Natural killer cell (primary cell): ENCODE results near the gene NCK2. TPM values are rescaled to one million over a fixed set of nuclear protein-coding genes. Genes with fewer than 3 reads are reported as not detected.

ENCODE experiments used
- ATAC-seq, 3 donors: fragments of 150-1000 bp in 2 of 3; fragments of 200-7000 bp in 1 of 3; cut with Tn5 transposase; 1 replicate in 1 of 3; 2 replicates in 2 of 3; pipeline ENCODE4 v1.10.0; 2021; ENCODE audit warnings: mild to moderate bottlenecking in 2 of 3, moderate library complexity in 2 of 3
- DNase-seq, 2 donors: peaks; one replicate each; pipeline versions ENCODE4 v3.0.0 to v3.0.0-alpha.2; 2013 to 2021; ENCODE audit warnings: mixed read lengths in 1 of 2
- H3K27ac ChIP-seq: one replicate; pipeline ENCODE4 v1.5.1; 2013; ENCODE audit warnings: mild to moderate bottlenecking, low read length
- H3K27me3 ChIP-seq: one replicate; pipeline ENCODE4 v1.6.1; 2013; ENCODE audit warnings: low read length; ENCODE audit not compliant: control insufficient read depth, insufficient read depth
- H3K36me3 ChIP-seq: one replicate; pipeline ENCODE4 v1.6.1; 2013; ENCODE audit warnings: low read length; ENCODE audit not compliant: control insufficient read depth, insufficient read depth
- H3K4me1 ChIP-seq: one replicate; pipeline ENCODE4 v1.6.1; 2013; ENCODE audit warnings: low read length; ENCODE audit not compliant: control insufficient read depth, insufficient read depth
- H3K4me3 ChIP-seq: one replicate; pipeline ENCODE4 v1.5.1; 2013; ENCODE audit warnings: low read length
- H3K9me3 ChIP-seq: one replicate; pipeline ENCODE4 v1.6.1; 2013; ENCODE audit warnings: low read length; ENCODE audit not compliant: control insufficient read depth, insufficient read depth
- H3K27ac Mint-ChIP-seq, 2 donors: one replicate each; pipeline ENCODE4 v1.8.0; 2022; ENCODE audit warnings: mild to moderate bottlenecking in 2 of 2, mixed read lengths in 2 of 2, moderate library complexity in 1 of 2
- H3K27me3 Mint-ChIP-seq, 2 donors: one replicate each; pipeline ENCODE4 v1.8.0; 2022; ENCODE audit warnings: low read depth in 2 of 2, mixed read lengths in 2 of 2
- H3K36me3 Mint-ChIP-seq: one replicate; pipeline ENCODE4 v1.8.0; 2022; ENCODE audit warnings: mixed read lengths
- H3K4me1 Mint-ChIP-seq, 2 donors: one replicate each; pipeline ENCODE4 v1.8.0; 2022; ENCODE audit warnings: mixed read lengths in 2 of 2
- H3K4me3 Mint-ChIP-seq: one replicate; pipeline ENCODE4 v1.8.0; 2022; ENCODE audit warnings: mild to moderate bottlenecking, moderate library complexity, mixed read lengths
- H3K9me3 Mint-ChIP-seq, 2 donors: one replicate each; pipeline ENCODE4 v1.8.0; 2022; ENCODE audit warnings: mixed read lengths in 2 of 2
- WGBS: methylation state at CpG from one replicate; pipeline ENCODE4 v1.1.7; 2013; ENCODE audit warnings: missing lambda C conversion rate; ENCODE audit not compliant: insufficient coverage; 5-methylcytosine and 5-hydroxymethylcytosine counted together
- intact Hi-C: fragments of 100-400 bp; cut with micrococcal nuclease; formaldehyde crosslinking; loops from one replicate; pipeline ENCODE4 v1.14.2; 2022
- total RNA-seq, 4 donors: library from RNA; stranded (reverse); fragments of 120-200 nt in 1 of 4; gene quantifications; one replicate each; pipeline versions ENCODE4 v1.2.3 to v1.2.4, GENCODE V29; 2013 to 2022
- TF ChIP-seq, protein P1 (sequence below): fragments of 200-600 bp; IDR thresholded peaks from one replicate; pipeline ENCODE4 v1.8.0; 2022; ENCODE audit warnings: antibody characterized with exemption

The NCK2 gene
- total RNA-seq, 3 donors from 2014 or later (not counting 1 experiment from before 2014, with no cell fraction given): 34.1 to 50.8 (median 43.0) TPM

DNA sequence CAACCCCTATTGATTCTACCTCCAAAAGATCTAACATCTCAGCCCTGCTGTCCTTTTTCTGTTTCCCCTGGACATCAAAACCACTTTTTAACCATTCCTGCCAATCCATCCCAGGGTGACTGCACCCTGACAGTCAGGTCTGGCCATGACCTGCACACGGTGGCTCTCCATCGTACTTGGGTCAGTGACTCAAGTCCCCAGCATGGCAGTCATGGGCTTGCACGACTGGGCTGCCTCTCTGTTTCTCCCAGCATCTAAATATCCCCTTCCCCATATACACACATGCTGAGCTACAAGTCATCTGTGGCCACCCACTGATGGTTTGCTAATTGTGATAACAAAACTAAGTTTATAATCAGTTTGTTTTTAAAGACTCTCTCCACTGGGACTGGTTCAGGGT, 6.6 kb downstream of the NCK2 start:
- H3K4me1 Mint-ChIP-seq: peaks cover 90 to 92% of the 10 kb centered on the region in 2 donors
- H3K27me3 Mint-ChIP-seq: no peaks in the 10 kb centered on the region
- H3K27ac ChIP-seq: no peak overlapping the region
- H3K4me1 ChIP-seq: peaks cover 70% of the 10 kb centered on the region
- H3K4me3 Mint-ChIP-seq: peak overlapping the region; percentile 0
- intact Hi-C loops: no loop called here
- no peak for ATAC-seq
- no peak for DNase-seq
- H3K9me3 Mint-ChIP-seq: no peaks in the 10 kb centered on the region
- no peaks in the 10 kb centered on the region for H3K36me3 Mint-ChIP-seq
- no peaks in the 10 kb centered on the region for H3K27me3 ChIP-seq
- TF ChIP-seq, protein P1, sequence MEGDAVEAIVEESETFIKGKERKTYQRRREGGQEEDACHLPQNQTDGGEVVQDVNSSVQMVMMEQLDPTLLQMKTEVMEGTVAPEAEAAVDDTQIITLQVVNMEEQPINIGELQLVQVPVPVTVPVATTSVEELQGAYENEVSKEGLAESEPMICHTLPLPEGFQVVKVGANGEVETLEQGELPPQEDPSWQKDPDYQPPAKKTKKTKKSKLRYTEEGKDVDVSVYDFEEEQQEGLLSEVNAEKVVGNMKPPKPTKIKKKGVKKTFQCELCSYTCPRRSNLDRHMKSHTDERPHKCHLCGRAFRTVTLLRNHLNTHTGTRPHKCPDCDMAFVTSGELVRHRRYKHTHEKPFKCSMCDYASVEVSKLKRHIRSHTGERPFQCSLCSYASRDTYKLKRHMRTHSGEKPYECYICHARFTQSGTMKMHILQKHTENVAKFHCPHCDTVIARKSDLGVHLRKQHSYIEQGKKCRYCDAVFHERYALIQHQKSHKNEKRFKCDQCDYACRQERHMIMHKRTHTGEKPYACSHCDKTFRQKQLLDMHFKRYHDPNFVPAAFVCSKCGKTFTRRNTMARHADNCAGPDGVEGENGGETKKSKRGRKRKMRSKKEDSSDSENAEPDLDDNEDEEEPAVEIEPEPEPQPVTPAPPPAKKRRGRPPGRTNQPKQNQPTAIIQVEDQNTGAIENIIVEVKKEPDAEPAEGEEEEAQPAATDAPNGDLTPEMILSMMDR: no peak
- H3K36me3 ChIP-seq: peaks cover 7% of the 10 kb centered on the region
- no peak overlapping the region for H3K4me3 ChIP-seq
- no peaks in the 10 kb centered on the region for H3K9me3 ChIP-seq
- H3K27ac Mint-ChIP-seq: peak overlapping the region; percentile 1 to 27
- WGBS: 98% methylated on average over 3 of the region's 3 CpGs

DNA sequence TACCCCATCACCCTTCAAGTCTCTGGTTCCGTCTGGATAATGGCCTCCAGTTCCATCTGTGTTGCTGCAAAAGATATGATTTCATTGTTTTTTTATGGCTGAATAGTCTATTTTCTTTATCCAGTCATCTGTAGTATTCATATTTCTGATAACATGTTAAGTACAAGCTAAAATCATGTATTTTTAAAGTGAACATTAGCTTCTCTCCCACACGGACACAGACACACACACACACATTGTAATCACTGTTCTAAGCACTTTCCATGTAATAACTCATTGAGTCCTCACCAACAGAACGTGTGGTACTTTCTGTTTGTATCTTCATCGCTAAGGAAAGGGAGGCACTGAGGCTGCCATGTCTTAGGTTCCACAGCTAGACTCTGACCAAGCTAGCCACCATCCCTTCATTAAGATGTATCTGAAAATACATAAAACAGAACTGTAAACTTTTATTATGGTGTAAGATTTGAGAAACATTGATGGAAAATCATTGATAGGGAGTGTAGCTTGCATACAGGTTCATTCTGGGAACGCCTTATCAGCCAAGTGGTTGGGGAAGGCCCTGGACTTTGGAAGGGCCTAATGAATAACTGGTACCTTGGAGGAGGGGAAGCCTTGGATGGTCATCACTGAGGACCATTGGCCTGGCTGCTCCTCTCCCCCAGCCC, 8.1 kb downstream of the NCK2 start:
- H3K36me3 ChIP-seq: peaks cover 7% of the 10 kb centered on the region
- Mint-ChIP-seq H3K4me1 (peaks cover 91 to 92% of the 10 kb centered on the region in 2 donors), H3K9me3 (no peaks in the 10 kb centered on the region), H3K27me3 (no peaks in the 10 kb centered on the region), H3K4me3 (no peak overlapping the region), H3K27ac (peak overlapping the region; percentile 54 to 77), H3K36me3 (no peaks in the 10 kb centered on the region)
- ATAC-seq (no peak), DNase-seq (no peak)
- peaks cover 67% of the 10 kb centered on the region for H3K4me1 ChIP-seq
- 82% methylated on average over 5 of the region's 5 CpGs for WGBS
- H3K27ac ChIP-seq: peak overlapping the region; percentile 53
- H3K9me3 ChIP-seq: no peaks in the 10 kb centered on the region
- TF ChIP-seq, protein P1: no peak
- no peaks in the 10 kb centered on the region for H3K27me3 ChIP-seq
- H3K4me3 ChIP-seq: no peak overlapping the region
- intact Hi-C loops: no loop called here

DNA sequence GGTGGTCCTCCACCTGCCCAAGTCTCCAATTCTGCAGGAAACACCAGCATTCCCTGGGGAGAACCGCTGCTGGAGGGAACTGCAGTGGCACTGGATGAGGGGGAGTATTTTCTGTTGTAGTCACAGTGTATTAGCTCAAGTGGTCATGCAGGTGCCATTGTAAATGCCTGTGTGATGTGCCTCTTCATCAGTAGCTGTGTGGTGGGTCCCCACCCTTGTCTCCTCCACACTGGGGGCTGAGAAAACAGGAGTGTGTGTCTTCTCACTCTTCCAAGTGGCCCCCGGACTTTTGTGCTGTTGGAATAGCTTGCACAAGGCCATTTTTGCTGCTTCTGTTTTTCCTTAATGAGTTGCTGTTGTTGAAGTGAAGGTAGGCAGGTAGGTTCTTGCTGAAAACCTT, 8.7 kb downstream of the NCK2 start:
- ATAC-seq (no peak), DNase-seq (no peak)
- Histone ChIP-seq H3K4me1 (peaks cover 63% of the 10 kb centered on the region), H3K4me3 (no peak overlapping the region), H3K27me3 (no peaks in the 10 kb centered on the region), H3K36me3 (peaks cover 7% of the 10 kb centered on the region), H3K9me3 (no peaks in the 10 kb centered on the region), H3K27ac (peak overlapping the region; percentile 53)
- H3K4me1 Mint-ChIP-seq: peaks cover 90 to 91% of the 10 kb centered on the region in 2 donors
- H3K27me3 Mint-ChIP-seq: no peaks in the 10 kb centered on the region
- TF ChIP-seq, protein P1: no peak
- intact Hi-C loops: no loop called here
- 83% methylated on average over 2 of the region's 2 CpGs for WGBS
- peak overlapping the region; percentile 54 to 77 for H3K27ac Mint-ChIP-seq
- no peaks in the 10 kb centered on the region for H3K36me3 Mint-ChIP-seq
- H3K9me3 Mint-ChIP-seq: no peaks in the 10 kb centered on the region
- H3K4me3 Mint-ChIP-seq: no peak overlapping the region

DNA sequence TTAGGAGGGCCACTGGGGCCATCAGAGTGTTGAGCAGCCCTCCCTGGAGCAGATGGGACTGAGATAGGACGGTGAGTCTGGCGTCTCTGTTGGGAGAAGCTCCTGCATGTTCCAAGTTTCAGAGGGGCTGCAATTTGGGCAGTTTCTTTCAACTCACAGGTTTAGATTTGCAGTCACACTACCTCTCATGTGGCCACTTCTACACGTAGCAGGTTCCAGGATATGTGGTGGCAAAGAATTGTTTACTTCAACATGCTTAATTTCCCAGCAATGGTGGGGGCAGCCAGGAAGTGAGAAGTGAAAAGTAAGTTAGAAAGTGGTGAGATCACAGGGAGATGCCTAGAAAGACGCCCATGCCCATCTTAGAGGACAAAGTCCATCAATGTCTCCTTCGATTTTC, 9.3 kb downstream of the NCK2 start:
- intact Hi-C loops: no loop called here
- TF ChIP-seq, protein P1: no peak
- no peaks in the 10 kb centered on the region for H3K36me3 Mint-ChIP-seq
- Histone ChIP-seq H3K4me1 (peaks cover 60% of the 10 kb centered on the region), H3K4me3 (no peak overlapping the region), H3K27ac (peak overlapping the region; percentile 53), H3K36me3 (peaks cover 6% of the 10 kb centered on the region), H3K9me3 (no peaks in the 10 kb centered on the region), H3K27me3 (no peaks in the 10 kb centered on the region)
- H3K9me3 Mint-ChIP-seq: no peaks in the 10 kb centered on the region
- DNase-seq (peak in 1 of 2 donors; percentile 82), ATAC-seq (peak; percentile 50 to 66 (median 65))
- H3K4me3 Mint-ChIP-seq: peak overlapping the region; percentile 42
- peaks cover 90% of the 10 kb centered on the region in 2 donors for H3K4me1 Mint-ChIP-seq
- 65% methylated on average over 3 of the region's 5 CpGs for WGBS
- H3K27ac Mint-ChIP-seq: peak overlapping the region; percentile 54 to 77
- no peaks in the 10 kb centered on the region for H3K27me3 Mint-ChIP-seq
